Measurements from ENCODE around the gene GRIP2.

The GRIP2 gene

DNA sequence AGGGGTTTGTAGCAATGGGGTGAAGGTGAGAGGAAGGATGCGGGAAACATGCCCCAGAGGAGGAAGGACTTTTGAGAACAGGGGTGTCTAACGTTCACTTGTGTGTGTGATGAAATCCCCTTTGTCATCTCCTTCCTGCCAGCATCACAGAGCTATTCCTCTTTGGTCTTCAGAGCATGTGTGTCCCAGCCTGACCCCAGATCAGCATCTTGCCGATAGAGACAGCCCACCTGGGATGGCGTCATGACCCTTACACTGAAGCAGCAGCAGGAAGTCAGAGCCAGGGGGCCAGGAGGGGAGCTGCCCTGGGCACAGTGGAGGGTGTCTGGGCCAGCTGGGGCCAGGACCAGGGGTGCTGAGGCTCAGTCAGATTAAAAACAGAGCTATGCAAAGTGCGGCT lies 29.9 kb upstream of the GRIP2 start:
- TF ChIP-seq, protein P1, sequence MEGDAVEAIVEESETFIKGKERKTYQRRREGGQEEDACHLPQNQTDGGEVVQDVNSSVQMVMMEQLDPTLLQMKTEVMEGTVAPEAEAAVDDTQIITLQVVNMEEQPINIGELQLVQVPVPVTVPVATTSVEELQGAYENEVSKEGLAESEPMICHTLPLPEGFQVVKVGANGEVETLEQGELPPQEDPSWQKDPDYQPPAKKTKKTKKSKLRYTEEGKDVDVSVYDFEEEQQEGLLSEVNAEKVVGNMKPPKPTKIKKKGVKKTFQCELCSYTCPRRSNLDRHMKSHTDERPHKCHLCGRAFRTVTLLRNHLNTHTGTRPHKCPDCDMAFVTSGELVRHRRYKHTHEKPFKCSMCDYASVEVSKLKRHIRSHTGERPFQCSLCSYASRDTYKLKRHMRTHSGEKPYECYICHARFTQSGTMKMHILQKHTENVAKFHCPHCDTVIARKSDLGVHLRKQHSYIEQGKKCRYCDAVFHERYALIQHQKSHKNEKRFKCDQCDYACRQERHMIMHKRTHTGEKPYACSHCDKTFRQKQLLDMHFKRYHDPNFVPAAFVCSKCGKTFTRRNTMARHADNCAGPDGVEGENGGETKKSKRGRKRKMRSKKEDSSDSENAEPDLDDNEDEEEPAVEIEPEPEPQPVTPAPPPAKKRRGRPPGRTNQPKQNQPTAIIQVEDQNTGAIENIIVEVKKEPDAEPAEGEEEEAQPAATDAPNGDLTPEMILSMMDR (conservative IDR thresholded peaks at IDR 0.05; ENCODE audit: low read depth) = no peak
- no peak for DNase-seq (ENCODE audit: low spot score)
- POLR2A ChIA-PET (ENCODE audit: low non-redundant PET) = no interaction called here
- H3K27ac ChIP-seq = no peak overlapping the region
- CTCF ChIA-PET = interaction anchor here (0.6 kb wide), 1 partner anchor 81 kb away, joined by 3 read pairs; no protein-coding TSS in a partner anchor

DNA sequence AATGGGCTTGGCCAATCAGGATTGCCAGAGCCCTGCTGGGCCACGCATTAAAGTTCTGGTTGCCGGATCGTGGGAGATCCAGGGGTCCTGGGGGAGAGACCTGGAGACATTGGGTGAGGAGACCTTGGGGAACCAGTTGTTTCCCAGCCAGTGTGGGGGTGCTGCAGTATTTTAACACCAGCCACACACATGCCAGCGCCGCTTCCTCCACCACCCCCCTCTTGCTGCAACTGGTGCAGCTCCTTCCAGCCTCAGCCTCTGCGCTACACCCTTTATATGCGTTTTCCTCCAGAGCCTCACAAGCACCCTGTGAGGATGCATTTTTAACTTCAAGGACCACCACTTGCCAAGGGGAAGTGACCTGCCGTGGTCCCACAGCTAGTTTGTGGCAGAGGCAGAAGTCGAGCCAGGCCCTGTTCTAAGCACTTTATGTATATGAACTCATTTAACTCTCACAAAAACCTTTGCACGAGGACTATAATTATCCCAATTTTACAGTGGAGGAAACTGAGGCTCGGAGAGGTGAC lies 29.4 kb upstream of the GRIP2 start:
- no peak for DNase-seq (ENCODE audit: low spot score)
- ChIA-PET POLR2A (ENCODE audit: low non-redundant PET) (no interaction called here), CTCF (interaction anchor here (0.6 kb wide), 1 partner anchor 81 kb away, joined by 3 read pairs; no protein-coding TSS in a partner anchor)
- TF ChIP-seq, protein P1 (conservative IDR thresholded peaks at IDR 0.05; ENCODE audit: low read depth) = no peak
- no peak overlapping the region for H3K27ac ChIP-seq

GRCh38 chr3:14568269-14568668 lies 28.1 kb upstream of the GRIP2 start:
- DNase-seq (ENCODE audit: low spot score) = no peak
- ChIA-PET POLR2A (ENCODE audit: low non-redundant PET) (no interaction called here), CTCF (no interaction called here)
- no peak overlapping the region for H3K27ac ChIP-seq
- TF ChIP-seq, protein P1 (conservative IDR thresholded peaks at IDR 0.05; ENCODE audit: low read depth) = no peak

- POLR2A ChIA-PET (ENCODE audit: low non-redundant PET) = no interaction called here
- no peak for DNase-seq (ENCODE audit: low spot score)
- no peak overlapping the region for H3K27ac ChIP-seq
- CTCF ChIA-PET = no interaction called here
- TF ChIP-seq, protein P1 (conservative IDR thresholded peaks at IDR 0.05; ENCODE audit: low read depth) = no peak
Observed at GRCh38 chr3:14566812-14567211, 26.7 kb upstream of the GRIP2 start.

- POLR2A ChIA-PET (ENCODE audit: low non-redundant PET) = no interaction called here
- H3K27ac ChIP-seq = no peak overlapping the region
- DNase-seq (ENCODE audit: low spot score) = no peak
- TF ChIP-seq, protein P1 (conservative IDR thresholded peaks at IDR 0.05; ENCODE audit: low read depth) = no peak
- CTCF ChIA-PET = no interaction called here
Observed at GRCh38 chr3:14565868-14566588, 25.9 kb upstream of the GRIP2 start.

DNA sequence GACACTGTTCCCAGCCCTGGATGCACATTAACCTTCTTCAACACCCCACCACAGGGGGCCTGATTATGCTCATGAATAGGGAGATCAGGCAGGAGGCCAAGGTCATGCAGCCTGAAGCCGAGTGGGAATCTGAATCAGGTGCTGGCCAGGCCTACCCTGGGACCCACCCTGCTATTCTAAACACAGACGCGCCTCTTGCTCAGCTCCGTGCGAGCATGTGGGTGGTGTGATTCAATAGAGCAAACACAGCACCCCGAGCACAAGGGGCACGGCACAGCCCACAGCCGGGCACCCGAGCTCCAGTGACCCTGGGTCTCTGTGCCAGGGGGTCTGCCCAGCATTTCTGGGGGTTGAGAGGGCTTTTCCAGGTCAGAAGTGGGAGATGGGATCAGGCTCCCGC lies 24.6 kb upstream of the GRIP2 start:
- DNase-seq (ENCODE audit: low spot score) = no peak
- CTCF ChIA-PET = no interaction called here

More for the DNA sequence above, 24.6 kb upstream of the GRIP2 start:
- TF ChIP-seq, protein P1 (conservative IDR thresholded peaks at IDR 0.05; ENCODE audit: low read depth) = no peak
- H3K27ac ChIP-seq = no peak overlapping the region
- POLR2A ChIA-PET (ENCODE audit: low non-redundant PET) = no interaction called here
